ENCODE measurements around the gene CAMK2D.

GRCh38 chr4:113433116-113433515 is 328.4 kb downstream of the CAMK2D start:
- no peak for TF ChIP-seq CTCF (IDR thresholded peaks at IDR 0.05; ENCODE audit: poor library complexity)
- no peak for TF ChIP-seq EZH2 (IDR thresholded peaks at IDR 0.05; ENCODE audit: borderline replicate concordance)

All from hepatocyte (in vitro differentiated cells).